ENCODE measurements around the gene FKBP10. TPM values are rescaled to one million over a fixed set of nuclear protein-coding genes. Genes with fewer than 3 reads are reported as not detected.
A peak's percentile ranks its signal among the peaks of the same experiment; 100 is the strongest.

Gene FKBP10
- total RNA-seq, 1 experiment from 2014 or later: 30.0 TPM

DNA sequence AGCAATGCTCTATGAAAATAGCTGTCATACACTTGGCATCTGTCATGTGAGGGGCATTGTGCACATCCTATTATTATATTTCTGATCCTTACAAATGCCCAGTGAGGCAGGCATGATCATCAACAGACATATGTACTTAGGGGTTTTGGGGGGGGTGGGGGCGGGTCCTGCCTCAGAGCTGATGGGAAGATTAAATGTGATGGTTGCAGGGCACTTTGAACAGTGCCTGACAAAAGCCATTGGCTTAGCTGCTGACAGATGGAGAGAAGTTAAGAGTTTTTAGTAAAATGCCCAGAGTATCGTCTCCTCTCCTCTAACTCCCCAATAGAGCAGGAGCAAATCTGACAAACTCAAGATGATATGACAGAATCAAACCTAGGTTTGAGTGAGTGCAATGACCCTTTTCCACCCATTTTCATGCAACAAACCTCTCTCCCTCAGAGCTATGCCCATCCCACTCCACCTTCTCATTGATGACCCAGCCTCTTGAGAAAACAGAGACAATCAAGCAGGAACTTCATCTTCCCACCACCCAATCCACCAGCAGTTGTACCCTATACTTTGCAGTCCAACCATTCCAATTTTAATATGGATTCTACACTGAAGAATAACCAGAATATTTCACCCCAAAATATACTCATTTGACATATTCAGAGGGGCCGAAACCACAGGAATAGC is 47.6 kb downstream of the FKBP10 start:
- H3K4me1 ChIP-seq (ENCODE audit: insufficient read depth, low read length, poor library complexity, severe bottlenecking): no peaks in the 10 kb centered on the region
- no TSS peak for BruUV-seq (replicated peaks)
- H3K9me3 ChIP-seq (ENCODE audit: low read depth, low read length, poor library complexity, severe bottlenecking): no peaks in the 10 kb centered on the region
- no peak overlapping the region for H3K4me3 ChIP-seq (ENCODE audit: low read depth, low read length, poor library complexity, severe bottlenecking)
- ChIA-PET CTCF (no interaction called here), POLR2A (ENCODE audit: low non-redundant PET) (no interaction called here)
- H3K27me3 ChIP-seq (replicated peaks; ENCODE audit: insufficient read depth, low read depth, low read length, poor library complexity): no peaks in the 10 kb centered on the region
- no peaks in the 10 kb centered on the region for H3K36me3 ChIP-seq (ENCODE audit: insufficient read depth, low read length, poor library complexity, severe bottlenecking)
- TF ChIP-seq, protein P1, sequence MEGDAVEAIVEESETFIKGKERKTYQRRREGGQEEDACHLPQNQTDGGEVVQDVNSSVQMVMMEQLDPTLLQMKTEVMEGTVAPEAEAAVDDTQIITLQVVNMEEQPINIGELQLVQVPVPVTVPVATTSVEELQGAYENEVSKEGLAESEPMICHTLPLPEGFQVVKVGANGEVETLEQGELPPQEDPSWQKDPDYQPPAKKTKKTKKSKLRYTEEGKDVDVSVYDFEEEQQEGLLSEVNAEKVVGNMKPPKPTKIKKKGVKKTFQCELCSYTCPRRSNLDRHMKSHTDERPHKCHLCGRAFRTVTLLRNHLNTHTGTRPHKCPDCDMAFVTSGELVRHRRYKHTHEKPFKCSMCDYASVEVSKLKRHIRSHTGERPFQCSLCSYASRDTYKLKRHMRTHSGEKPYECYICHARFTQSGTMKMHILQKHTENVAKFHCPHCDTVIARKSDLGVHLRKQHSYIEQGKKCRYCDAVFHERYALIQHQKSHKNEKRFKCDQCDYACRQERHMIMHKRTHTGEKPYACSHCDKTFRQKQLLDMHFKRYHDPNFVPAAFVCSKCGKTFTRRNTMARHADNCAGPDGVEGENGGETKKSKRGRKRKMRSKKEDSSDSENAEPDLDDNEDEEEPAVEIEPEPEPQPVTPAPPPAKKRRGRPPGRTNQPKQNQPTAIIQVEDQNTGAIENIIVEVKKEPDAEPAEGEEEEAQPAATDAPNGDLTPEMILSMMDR (conservative IDR thresholded peaks at IDR 0.05; ENCODE audit: low read depth, low read length): no peak
- TF ChIP-seq EZH2 (IDR thresholded peaks at IDR 0.05; ENCODE audit: borderline replicate concordance, low read depth, low read length, poor library complexity, severe bottlenecking): no peak
- no peak for DNase-seq (ENCODE audit: low spot score)
- H3K27ac ChIP-seq (ENCODE audit: low read depth, low read length, poor library complexity, severe bottlenecking): no peak overlapping the region
- intact Hi-C loops (cut with micrococcal nuclease; ENCODE audit: unreplicated experiment): no loop called here

DNA sequence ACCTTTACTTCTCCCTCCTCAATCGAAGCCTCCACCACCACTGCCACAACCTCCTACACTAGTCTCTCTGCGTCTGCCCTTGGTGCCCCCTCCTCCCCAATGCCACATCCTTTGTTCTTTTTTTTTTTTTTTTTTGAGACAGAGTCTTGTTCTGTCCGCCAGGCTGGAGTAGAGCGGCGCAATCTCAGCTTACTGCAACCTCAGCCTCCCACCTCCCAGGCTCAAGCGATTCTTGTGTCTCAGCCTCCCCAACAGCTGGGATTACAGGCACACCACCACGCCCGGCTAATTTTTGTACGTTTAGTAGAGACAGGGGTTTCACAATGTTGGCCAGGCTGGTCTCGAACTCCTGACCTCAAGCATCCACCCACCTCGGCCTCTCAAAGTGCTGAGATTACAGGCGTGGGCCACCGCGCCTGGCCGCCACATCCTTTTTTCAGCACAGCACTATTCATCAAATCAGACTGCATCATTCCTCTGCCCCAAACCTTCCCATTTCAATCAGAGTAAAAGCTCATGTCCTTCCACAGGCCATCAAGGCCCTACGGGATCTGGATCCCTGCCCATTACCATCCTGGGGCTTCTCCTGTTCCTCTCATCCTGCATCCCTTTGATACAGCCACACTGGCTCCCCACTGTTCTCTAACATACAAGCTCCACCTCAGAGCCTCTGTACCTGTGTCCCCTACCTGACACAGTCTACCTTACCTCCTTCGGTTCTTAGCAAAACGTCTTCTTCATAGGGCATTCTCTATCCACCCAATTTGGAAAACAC is 50.5 kb downstream of the FKBP10 start:
- H3K4me1 ChIP-seq (ENCODE audit: insufficient read depth, low read length, poor library complexity, severe bottlenecking): no peaks in the 10 kb centered on the region
- H3K27me3 ChIP-seq (replicated peaks; ENCODE audit: insufficient read depth, low read depth, low read length, poor library complexity): no peaks in the 10 kb centered on the region
- intact Hi-C loops (cut with micrococcal nuclease; ENCODE audit: unreplicated experiment): no loop called here
- BruUV-seq (replicated peaks): no TSS peak
- H3K4me3 ChIP-seq (ENCODE audit: low read depth, low read length, poor library complexity, severe bottlenecking): peak overlapping the region; percentile 80
- no peak for TF ChIP-seq EZH2 (IDR thresholded peaks at IDR 0.05; ENCODE audit: borderline replicate concordance, low read depth, low read length, poor library complexity, severe bottlenecking)
- TF ChIP-seq, protein P1 (conservative IDR thresholded peaks at IDR 0.05; ENCODE audit: low read depth, low read length): no peak
- H3K27ac ChIP-seq (ENCODE audit: low read depth, low read length, poor library complexity, severe bottlenecking): no peak overlapping the region
- H3K9me3 ChIP-seq (ENCODE audit: low read depth, low read length, poor library complexity, severe bottlenecking): no peaks in the 10 kb centered on the region
- ChIA-PET CTCF (interaction anchor here (0.5 kb wide), 1 partner anchor 50 kb away, joined by 4 read pairs; the partner anchor contains the start of gene FKBP10), POLR2A (ENCODE audit: low non-redundant PET) (interaction anchor here (0.6 kb wide), 1 partner anchor 24 kb away, joined by 5 read pairs; no protein-coding TSS in a partner anchor)
- peaks cover 12% of the 10 kb centered on the region for H3K36me3 ChIP-seq (ENCODE audit: insufficient read depth, low read length, poor library complexity, severe bottlenecking)
- no peak for DNase-seq (ENCODE audit: low spot score)

DNA sequence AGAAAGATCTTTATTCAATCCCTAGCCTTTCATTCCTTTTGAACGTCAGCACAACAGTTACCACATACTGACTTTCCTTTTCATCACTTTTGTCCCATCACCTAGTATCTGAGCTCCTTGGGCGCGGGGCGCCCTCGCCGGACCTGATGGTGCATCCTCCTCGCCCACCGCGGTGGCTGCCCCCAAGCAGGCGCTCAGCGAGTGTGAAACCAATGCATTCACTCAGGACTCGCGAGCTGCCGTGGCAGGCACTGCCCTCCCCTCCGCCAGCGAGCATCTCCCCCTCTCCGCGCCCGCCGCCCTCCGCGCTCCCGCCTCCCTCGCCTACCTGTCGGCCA is 51.7 kb downstream of the FKBP10 start:
- BruUV-seq (replicated peaks): no TSS peak
- intact Hi-C loops (cut with micrococcal nuclease; ENCODE audit: unreplicated experiment): no loop called here
- H3K4me3 ChIP-seq (ENCODE audit: low read depth, low read length, poor library complexity, severe bottlenecking): peak overlapping the region; percentile 80
- DNase-seq (ENCODE audit: low spot score): no peak
- ChIA-PET CTCF (no interaction called here), POLR2A (ENCODE audit: low non-redundant PET) (no interaction called here)
- peak overlapping the region; percentile 83 for H3K27ac ChIP-seq (ENCODE audit: low read depth, low read length, poor library complexity, severe bottlenecking)
- peaks cover 16% of the 10 kb centered on the region for H3K36me3 ChIP-seq (ENCODE audit: insufficient read depth, low read length, poor library complexity, severe bottlenecking)
- no peaks in the 10 kb centered on the region for H3K4me1 ChIP-seq (ENCODE audit: insufficient read depth, low read length, poor library complexity, severe bottlenecking)
- no peaks in the 10 kb centered on the region for H3K9me3 ChIP-seq (ENCODE audit: low read depth, low read length, poor library complexity, severe bottlenecking)
- no peaks in the 10 kb centered on the region for H3K27me3 ChIP-seq (replicated peaks; ENCODE audit: insufficient read depth, low read depth, low read length, poor library complexity)
- TF ChIP-seq, protein P1 (conservative IDR thresholded peaks at IDR 0.05; ENCODE audit: low read depth, low read length): no peak
- no peak for TF ChIP-seq EZH2 (IDR thresholded peaks at IDR 0.05; ENCODE audit: borderline replicate concordance, low read depth, low read length, poor library complexity, severe bottlenecking)

All from A673 (cell line).